ENCODE measurements around the gene SPA17.
A peak's percentile ranks its signal among the peaks of the same experiment; 100 is the strongest.

The SPA17 gene

DNA sequence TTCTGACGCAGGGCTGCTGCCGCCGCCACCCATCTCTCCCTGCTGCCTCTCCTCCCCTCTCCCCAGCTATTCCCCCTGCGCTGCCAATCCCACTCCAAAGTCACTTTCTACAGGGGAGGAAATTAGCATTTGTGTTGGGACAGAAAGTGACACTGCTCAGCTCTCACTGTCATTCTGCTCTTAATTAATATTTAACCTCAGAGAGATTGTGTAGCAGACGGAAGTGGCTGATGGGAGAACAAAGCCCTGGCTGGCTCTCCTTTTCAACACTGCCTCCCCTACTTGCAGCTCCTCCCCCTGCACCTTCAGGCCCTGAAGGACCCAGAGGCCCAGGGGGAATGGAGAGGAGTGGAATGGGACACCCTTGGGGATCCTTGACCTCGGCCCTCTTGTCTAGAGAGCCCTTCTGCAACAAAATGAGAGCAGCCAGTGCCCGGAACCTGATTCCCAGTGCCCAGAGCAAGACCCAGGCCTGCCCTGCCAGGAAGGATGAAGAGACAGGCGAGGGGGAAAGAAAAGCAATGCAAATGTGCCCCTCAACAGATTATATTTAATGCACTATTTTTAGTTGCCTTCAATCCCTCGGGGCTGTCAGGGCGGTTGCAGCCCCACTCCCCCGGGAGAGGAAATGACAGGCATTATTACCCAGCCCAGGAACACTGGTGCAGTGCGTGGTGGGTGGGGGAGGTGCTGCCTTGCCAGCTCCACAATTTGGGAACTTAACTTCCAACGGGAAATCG is 51.4 kb downstream of the SPA17 start:
- DNase-seq (ENCODE audit: low read depth in 2 of 2), result no peak

DNA sequence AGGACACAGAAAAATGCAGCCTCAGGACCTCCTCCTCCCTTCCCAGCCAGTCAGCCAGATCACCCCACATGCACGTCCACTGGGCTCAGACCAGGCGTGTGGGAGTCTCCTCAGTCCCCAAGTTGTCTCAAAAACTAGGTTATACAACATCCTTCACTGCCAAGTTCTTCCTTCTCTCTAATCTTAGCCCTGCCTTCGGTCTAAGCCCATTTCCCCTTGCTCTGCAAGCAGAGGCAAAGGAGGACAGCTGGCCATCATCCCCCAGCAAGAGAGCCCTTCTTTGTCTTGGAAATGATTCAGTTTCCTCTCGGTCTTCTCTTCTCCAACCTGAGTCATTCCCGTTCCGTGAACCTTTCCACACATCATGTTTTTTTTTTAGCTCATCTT is 52.0 kb downstream of the SPA17 start:
- no peak for DNase-seq (ENCODE audit: low read depth in 2 of 2)

DNA sequence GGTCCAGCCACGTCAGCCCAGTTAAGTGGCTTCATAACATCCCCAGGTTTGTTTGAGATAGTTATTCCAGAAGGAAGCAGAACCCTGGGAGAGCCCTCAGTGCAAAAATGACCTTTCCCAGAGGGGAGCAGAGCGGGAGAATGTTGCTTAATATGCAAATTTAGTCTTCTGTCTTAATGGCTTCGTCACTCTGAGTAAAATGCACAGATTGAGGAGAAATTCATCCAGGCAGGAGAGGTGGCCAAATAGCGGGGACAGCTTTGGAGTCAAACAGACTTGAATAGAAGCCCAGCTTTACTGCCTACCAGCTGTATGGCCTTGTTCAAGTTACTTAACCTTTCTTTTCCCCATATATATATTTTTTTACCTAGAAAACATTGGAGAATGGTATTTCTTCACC is 53.8 kb downstream of the SPA17 start:
- DNase-seq (ENCODE audit: low read depth in 2 of 2), result no peak

GRCh38 chr11:124728134-124728533 is 54.4 kb downstream of the SPA17 start:
- no peak for DNase-seq (ENCODE audit: low read depth in 2 of 2)

GRCh38 chr11:124729571-124729970 is 55.9 kb downstream of the SPA17 start:
- DNase-seq (ENCODE audit: low read depth in 2 of 2), result no peak

GRCh38 chr11:124732230-124732629 is 58.5 kb downstream of the SPA17 start:
- DNase-seq (ENCODE audit: low read depth in 2 of 2), result no peak

DNA sequence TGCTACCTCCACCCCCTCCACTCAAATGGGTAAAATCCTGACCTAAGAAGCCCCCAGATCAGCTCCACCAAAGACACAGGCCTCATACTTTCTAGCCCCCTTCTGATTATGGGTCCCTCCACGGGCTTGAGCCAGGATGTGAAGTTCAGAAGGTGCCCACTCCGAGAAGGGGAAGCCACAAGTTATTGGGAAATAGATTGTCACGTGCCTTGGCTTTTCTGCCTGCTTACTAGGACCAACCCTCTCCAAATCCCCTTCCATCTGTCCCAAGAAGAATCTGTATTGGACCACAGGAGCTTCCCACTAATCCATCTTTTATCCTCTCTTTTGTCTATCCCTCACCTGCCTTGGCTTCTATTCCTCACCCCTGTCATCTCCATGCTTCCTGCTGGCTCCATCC is 63.0 kb downstream of the SPA17 start:
- no peak for DNase-seq (ENCODE audit: low read depth in 2 of 2)

- DNase-seq (ENCODE audit: low read depth in 2 of 2), result no peak
These were observed 64.1 kb downstream of the SPA17 start for GRCh38 chr11:124737638-124738305.

DNA sequence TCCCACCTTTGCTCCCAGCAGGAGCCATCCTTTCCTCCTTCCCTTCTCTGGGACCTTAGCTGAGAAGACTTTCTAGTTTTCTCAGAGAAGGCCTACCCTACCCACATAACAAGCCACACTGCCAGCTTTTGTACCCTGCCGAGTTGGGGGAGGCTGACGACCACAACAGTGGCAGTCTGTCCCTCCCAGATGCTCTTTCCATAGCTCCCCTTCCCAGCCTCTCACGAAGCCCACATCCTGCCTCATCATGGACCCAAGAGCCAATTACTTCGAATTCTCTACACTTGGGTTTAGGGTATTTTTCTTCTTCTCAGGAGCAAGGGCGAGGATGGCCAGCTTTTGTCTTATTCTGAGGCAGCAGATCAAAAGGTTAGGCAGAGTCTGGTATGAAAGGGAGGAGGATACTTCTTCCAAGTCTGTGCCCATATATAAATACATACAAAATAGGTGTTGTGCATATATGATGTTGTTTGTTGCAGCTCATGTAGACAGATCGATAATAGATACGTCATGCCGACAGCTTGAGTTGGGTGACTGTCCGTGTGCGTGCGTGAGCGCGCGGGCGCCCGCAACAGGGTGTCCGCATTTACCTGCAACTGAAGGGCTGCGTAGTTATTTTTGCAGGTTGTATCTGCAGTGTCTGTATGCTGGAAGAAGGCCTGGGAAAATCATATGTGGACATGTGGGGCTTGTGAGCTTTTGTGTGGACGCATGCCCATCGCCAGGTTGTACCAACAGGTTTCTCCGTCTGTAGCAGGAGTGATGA is 65.2 kb downstream of the SPA17 start:
- no peak for DNase-seq (ENCODE audit: low read depth in 2 of 2)

DNA sequence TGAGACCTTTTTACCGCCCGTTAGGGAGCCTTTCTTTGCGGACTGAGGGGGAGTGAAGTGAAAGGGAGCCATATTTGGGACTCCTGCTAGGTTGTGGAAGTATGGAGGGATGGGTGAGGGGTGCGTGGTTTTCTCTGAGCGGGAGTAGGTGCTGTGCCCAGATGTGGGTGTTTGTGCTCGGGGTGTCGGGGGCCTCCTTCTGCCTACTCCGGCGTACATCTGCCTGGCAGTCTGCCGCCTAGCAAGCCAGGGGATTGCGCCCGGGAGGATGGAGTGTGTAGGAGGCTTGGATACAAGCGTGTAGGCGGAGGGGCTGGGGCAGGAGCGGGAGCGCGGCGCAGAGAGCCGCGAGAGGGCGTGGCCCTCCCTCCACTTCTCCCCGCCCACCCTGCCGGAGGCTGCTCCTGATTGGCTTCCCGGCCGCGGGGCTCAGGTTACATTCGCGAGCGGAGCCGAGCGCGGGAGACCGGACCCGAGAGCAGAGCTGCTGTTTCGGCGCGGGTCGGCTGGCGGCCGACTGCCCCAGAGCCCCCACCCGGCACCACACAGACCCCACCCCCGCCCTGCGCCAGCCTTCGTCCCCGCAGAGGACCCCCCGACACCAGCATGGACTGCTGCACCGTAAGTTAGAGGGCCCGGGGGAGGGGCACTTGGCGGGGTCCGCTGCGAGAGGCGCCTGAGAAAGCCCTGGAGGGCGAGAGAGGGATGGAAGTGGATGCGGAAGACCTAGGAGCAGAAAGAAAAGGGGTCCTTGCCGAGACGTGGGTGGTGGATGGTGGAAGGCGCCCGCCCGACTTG is 66.0 kb downstream of the SPA17 start, which contains the start of gene NRGN:
Gene NRGN, plus strand, starts transcription at position 464 of the 798 bp plus-strand sequence. Its CDS starts 143 bp downstream, at position 607.
- DNase-seq (ENCODE audit: low read depth in 2 of 2), result peak; percentile 50 to 54

GRCh38 chr11:124740277-124740882 is 66.7 kb downstream of the SPA17 start:
- DNase-seq (ENCODE audit: low read depth in 2 of 2), result no peak

DNA sequence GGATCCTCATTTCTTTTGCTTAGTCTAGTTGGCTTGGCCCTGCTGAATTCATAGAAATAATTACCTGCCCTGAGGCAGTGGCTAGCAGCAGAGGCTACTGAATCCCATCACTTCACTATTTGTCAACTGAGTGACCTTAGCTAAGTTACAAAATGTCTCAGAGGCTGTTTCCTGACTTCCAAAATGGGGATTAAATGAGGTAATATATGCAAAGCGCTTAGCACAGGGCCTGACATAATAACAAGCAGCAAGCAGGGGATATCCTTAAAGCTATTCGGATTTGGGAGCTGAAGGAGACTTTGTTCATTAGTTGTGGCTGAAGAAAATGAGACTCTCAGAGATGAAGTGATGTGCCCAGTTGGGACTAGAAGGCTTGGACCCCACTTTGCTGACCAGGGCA is 68.9 kb downstream of the SPA17 start:
- no peak for DNase-seq (ENCODE audit: low read depth in 2 of 2)

DNA sequence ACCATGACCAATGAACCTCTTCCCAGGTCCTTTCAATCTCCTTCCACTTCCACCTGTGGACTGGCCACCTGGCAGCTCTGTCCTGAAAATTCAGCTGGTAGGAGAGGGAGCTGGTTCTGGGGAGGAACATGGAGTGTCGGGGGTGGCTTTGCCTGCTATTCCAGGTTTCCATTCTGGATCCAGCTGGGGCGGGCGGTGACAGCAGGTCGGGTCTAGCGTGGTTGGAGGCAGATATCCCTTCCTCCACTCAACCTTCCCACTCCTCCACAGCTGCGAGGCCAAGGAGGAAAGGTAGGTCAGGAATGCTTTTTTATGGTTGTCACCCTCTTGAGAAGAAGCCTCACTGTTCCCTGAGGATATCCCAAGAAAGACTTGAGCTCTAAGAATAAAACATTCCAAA is 69.3 kb downstream of the SPA17 start:
- DNase-seq (ENCODE audit: low read depth in 2 of 2), result no peak

GRCh38 chr11:124745270-124745834 is 71.6 kb downstream of the SPA17 start:
- DNase-seq (ENCODE audit: low read depth in 2 of 2), result no peak

DNA sequence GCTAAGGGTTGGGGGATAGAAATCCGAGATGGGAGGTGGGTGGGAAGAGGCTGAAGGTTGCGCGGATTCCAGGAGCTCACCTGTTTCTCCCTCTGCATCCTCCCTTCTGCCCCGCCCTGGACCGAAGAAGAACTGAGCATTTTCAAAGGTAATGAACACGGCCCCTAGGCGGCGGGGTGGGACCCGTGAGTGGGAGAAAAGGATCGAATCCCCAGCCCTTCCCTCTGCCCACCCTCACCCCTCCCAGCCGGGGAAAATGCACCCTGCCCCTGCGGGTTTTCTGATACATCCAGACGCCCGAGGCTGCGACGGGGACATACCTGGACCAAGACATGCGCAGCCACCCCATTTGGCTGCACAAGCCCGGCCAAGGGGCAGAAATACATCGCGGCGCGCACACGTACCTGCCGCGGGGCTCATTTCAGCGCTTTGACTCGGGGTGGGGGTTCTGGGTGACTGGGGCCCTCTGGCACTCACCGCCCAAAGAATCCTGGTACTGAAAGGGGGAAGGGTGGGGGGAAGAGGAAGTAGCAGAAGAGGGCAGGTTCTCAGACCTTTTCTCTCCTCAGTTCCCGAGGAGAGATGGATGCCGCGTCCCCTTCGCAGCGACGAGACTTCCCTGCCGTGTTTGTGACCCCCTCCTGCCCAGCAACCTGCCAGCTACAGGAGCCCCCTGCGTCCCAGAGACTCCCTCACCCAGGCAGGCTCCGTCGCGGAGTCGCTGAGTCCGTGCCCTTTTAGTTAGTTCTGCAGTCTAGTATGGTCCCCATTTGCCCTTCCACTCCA is 72.3 kb downstream of the SPA17 start:
- DNase-seq (ENCODE audit: low read depth in 2 of 2), result no peak

- peak; percentile 47 to 55 for DNase-seq (ENCODE audit: low read depth in 2 of 2)
These were observed 73.0 kb downstream of the SPA17 start for GRCh38 chr11:124746621-124747243.
